SK-N-DZ (cell line): ENCODE data around the gene MYO1C.
"Not testable (repeated sequence)": the region's sequence is repeated elsewhere in the genome, so short reads cannot be mapped to it uniquely, and the experiment has no call there.

ENCODE experiments used
- DNase-seq: peaks from one replicate; pipeline ENCODE4 v3.0.0-alpha.2; 2015; ENCODE audit warnings: low spot score

Gene MYO1C

GRCh38 chr17:1464186-1464585 is 28.3 kb downstream of the MYO1C start:
- DNase-seq: no peak

- no peak for DNase-seq
These were observed 30.0 kb downstream of the MYO1C start for GRCh38 chr17:1462164-1463112.

- no peak for DNase-seq
These were observed 31.1 kb downstream of the MYO1C start for GRCh38 chr17:1461198-1461944.

GRCh38 chr17:1460233-1460632 is 32.3 kb downstream of the MYO1C start:
- DNase-seq: no peak

GRCh38 chr17:1455797-1456599 is 36.5 kb downstream of the MYO1C start, which contains the start of gene CRK:
CRK (minus strand) TSS chr17:1456232; CDS start chr17:1456117, 115 bp downstream.
- peak; percentile 94 for DNase-seq

GRCh38 chr17:1455291-1455796 is 37.1 kb downstream of the MYO1C start:
- DNase-seq: peak; percentile 70

GRCh38 chr17:1454541-1454940 is 37.9 kb downstream of the MYO1C start:
- DNase-seq: no peak

- DNase-seq: not testable (repeated sequence)
These were observed 38.8 kb downstream of the MYO1C start for GRCh38 chr17:1453694-1454093.

- no peak for DNase-seq
These were observed 39.6 kb downstream of the MYO1C start for GRCh38 chr17:1452836-1453235.

- not testable (repeated sequence) for DNase-seq
These were observed 42.2 kb downstream of the MYO1C start for GRCh38 chr17:1450261-1450660.

- DNase-seq: no peak
These were observed 43.0 kb downstream of the MYO1C start for GRCh38 chr17:1449412-1449967.

GRCh38 chr17:1447052-1447451 is 45.4 kb downstream of the MYO1C start:
- no peak for DNase-seq

GRCh38 chr17:1446201-1446600 is 46.3 kb downstream of the MYO1C start:
- DNase-seq: no peak

GRCh38 chr17:1445695-1446094 is 46.8 kb downstream of the MYO1C start:
- not testable (repeated sequence) for DNase-seq

GRCh38 chr17:1442721-1443120 is 49.8 kb downstream of the MYO1C start:
- DNase-seq: not testable (repeated sequence)

GRCh38 chr17:1442187-1442586 is 50.3 kb downstream of the MYO1C start:
- no peak for DNase-seq

GRCh38 chr17:1440921-1441320 is 51.6 kb downstream of the MYO1C start:
- no peak for DNase-seq

GRCh38 chr17:1438593-1439083 is 53.8 kb downstream of the MYO1C start:
- no peak for DNase-seq

GRCh38 chr17:1435326-1435725 is 57.2 kb downstream of the MYO1C start:
- DNase-seq: no peak

GRCh38 chr17:1434150-1434549 is 58.3 kb downstream of the MYO1C start:
- DNase-seq: no peak

GRCh38 chr17:1431631-1432104 is 60.8 kb downstream of the MYO1C start:
- DNase-seq: no peak
